IMR-90 (cell line): ENCODE data around the gene NNAT. TPM values are rescaled to one million over a fixed set of nuclear protein-coding genes. Genes with fewer than 3 reads are reported as not detected.

Source experiments
- ATAC-seq: fragments of 200-7000 bp; cut with Tn5 transposase; 2 replicates; pipeline ENCODE4 v1.9.1; 2020; ENCODE audit warnings: low read depth, mild to moderate bottlenecking, moderate library complexity
- BruUV-seq: library from RNA; stranded (reverse); fragments of 400-500 nt; replicated peaks from 2 replicates; lab custom pipeline; 2021; lab: Mats Ljungman, UMichigan
- CTCF ChIA-PET: fragments of 300-600 bp; formaldehyde crosslinking; extraction: SDS; loops from one replicate; lab custom pipeline; 2021; ENCODE audit warnings: antibody characterized with exemption; lab: Yijun Ruan, JAX
- POLR2A ChIA-PET: fragments of 300-600 bp; sonication (Branson Sonifier 250); formaldehyde crosslinking; loops from one replicate; lab custom pipeline; 2022; ENCODE audit warnings: antibody characterized with exemption; ENCODE audit not compliant: unreplicated experiment; lab: Charles Lee
- DNase-seq: peaks from one replicate; pipeline ENCODE4 v3.0.0; 2013
- H2AFZ ChIP-seq: replicated peaks from 2 replicates; pipeline ENCODE3; 2013; ENCODE audit warnings: low read length, mild to moderate bottlenecking; ENCODE audit not compliant: poor library complexity
- H2AK5ac ChIP-seq: 2 replicates; pipeline ENCODE4 v1.6.1; 2013; ENCODE audit warnings: low read depth, low read length, inconsistent platforms
- H2AK9ac ChIP-seq: replicated peaks from 2 replicates; pipeline ENCODE3; 2013; ENCODE audit warnings: mild to moderate bottlenecking, low read depth, low read length, moderate library complexity; ENCODE audit not compliant: poor library complexity
- H2BK120ac ChIP-seq: 2 replicates; pipeline ENCODE4 v1.6.1; 2013; ENCODE audit warnings: low read depth, low read length, inconsistent platforms
- H2BK15ac ChIP-seq: 3 replicates; pipeline ENCODE4 v1.6.1; 2013; ENCODE audit warnings: low read depth, low read length, inconsistent platforms
- H2BK20ac ChIP-seq: 2 replicates; pipeline ENCODE4 v1.6.1; 2013; ENCODE audit warnings: low read depth, mild to moderate bottlenecking, inconsistent platforms, low read length, moderate library complexity
- H2BK5ac ChIP-seq: 2 replicates; pipeline ENCODE4 v1.6.1; 2013; ENCODE audit warnings: mild to moderate bottlenecking, low read depth, low read length, inconsistent platforms; ENCODE audit not compliant: poor library complexity, severe bottlenecking
- H3K14ac ChIP-seq: replicated peaks from 2 replicates; pipeline ENCODE4 v1.6.1; 2013; ENCODE audit warnings: low read depth, low read length, inconsistent platforms
- H3K18ac ChIP-seq: 2 replicates; pipeline ENCODE4 v1.6.1; 2013; ENCODE audit warnings: low read depth, low read length, control low read depth
- H3K23ac ChIP-seq: 2 replicates; pipeline ENCODE4 v1.6.1; 2013; ENCODE audit warnings: low read depth, low read length, inconsistent platforms
- H3K27ac ChIP-seq: 2 replicates; pipeline ENCODE4 v1.5.1; 2013; ENCODE audit warnings: mild to moderate bottlenecking, control low read depth, low read length; ENCODE audit not compliant: insufficient read depth
- H3K27me3 ChIP-seq: 2 replicates; pipeline ENCODE4 v1.6.1; 2013; ENCODE audit warnings: low read length; ENCODE audit not compliant: control insufficient read depth, insufficient read depth
- H3K36me3 ChIP-seq: 2 replicates; pipeline ENCODE4 v1.6.1; 2013; ENCODE audit warnings: low read length, mixed read lengths; ENCODE audit not compliant: control insufficient read depth, insufficient read depth
- H3K4ac ChIP-seq: 2 replicates; pipeline ENCODE4 v1.6.1; 2013; ENCODE audit warnings: low read depth, low read length, inconsistent platforms
- H3K4me1 ChIP-seq: 2 replicates; pipeline ENCODE4 v1.6.1; 2013; ENCODE audit warnings: low read length, mixed read lengths; ENCODE audit not compliant: control insufficient read depth, insufficient read depth
- H3K4me2 ChIP-seq: 2 replicates; pipeline ENCODE4 v1.6.1; 2013; ENCODE audit warnings: low read depth, mild to moderate bottlenecking, control low read depth, low read length, moderate library complexity
- H3K4me3 ChIP-seq: 2 replicates; pipeline ENCODE4 v1.5.1; 2013; ENCODE audit warnings: low read depth, mild to moderate bottlenecking, control low read depth, low read length, moderate library complexity; ENCODE audit not compliant: insufficient read depth
- H3K56ac ChIP-seq: 2 replicates; pipeline ENCODE4 v1.6.1; 2013; ENCODE audit warnings: low read length, inconsistent platforms; ENCODE audit not compliant: insufficient read depth; ENCODE audit errors: extremely low read depth
- H3K79me1 ChIP-seq, 2 experiments: 2 replicates each; pipeline ENCODE4 v1.6.1; 2013; ENCODE audit warnings: low read length in 2 of 2, inconsistent platforms in 1 of 2, low read depth in 1 of 2
- H3K9ac ChIP-seq: 2 replicates; pipeline ENCODE4 v1.6.1; 2013; ENCODE audit warnings: low read depth, low read length, control low read depth
- H3K9me1 ChIP-seq: 2 replicates; pipeline ENCODE4 v1.6.1; 2013; ENCODE audit warnings: low read length, inconsistent platforms; ENCODE audit not compliant: insufficient read depth
- H3K9me3 ChIP-seq: 2 replicates; pipeline ENCODE4 v1.6.1; 2013; ENCODE audit warnings: low read length; ENCODE audit not compliant: control insufficient read depth, insufficient read depth
- H4K20me1 ChIP-seq: 2 replicates; pipeline ENCODE4 v1.6.1; 2013; ENCODE audit warnings: low read length, inconsistent platforms; ENCODE audit not compliant: insufficient read depth
- H4K5ac ChIP-seq: 2 replicates; pipeline ENCODE4 v1.6.1; 2013; ENCODE audit warnings: mild to moderate bottlenecking, low read depth, low read length, control low read depth
- H4K8ac ChIP-seq, 2 experiments: 2 replicates each; pipeline ENCODE4 v1.6.1; 2013; ENCODE audit warnings: low read depth in 2 of 2, low read length in 2 of 2, control low read depth in 1 of 2, inconsistent platforms in 1 of 2
- H4K91ac ChIP-seq: 2 replicates; pipeline ENCODE4 v1.6.1; 2013; ENCODE audit warnings: low read depth, low read length, inconsistent platforms; ENCODE audit not compliant: insufficient read depth
- CHD1 ChIP-seq: IDR thresholded peaks from 2 replicates; pipeline ENCODE4 v1.6.1; 2012; ENCODE audit warnings: low read depth, low read length, improper control_type of control experiment
- MAFK ChIP-seq: IDR thresholded peaks from 2 replicates; pipeline ENCODE4 v1.6.1; 2012; ENCODE audit warnings: low read depth, low read length, improper control_type of control experiment
- WGBS, 2 experiments: methylation state at CpG; one replicate each; pipeline versions ENCODE4 v1.1.5 to v1.1.7; 2013; ENCODE audit warnings: missing lambda C conversion rate in 2 of 2; ENCODE audit not compliant: insufficient read length in 1 of 2; ENCODE audit errors: extremely low coverage in 2 of 2; 5-methylcytosine and 5-hydroxymethylcytosine counted together
- dilution Hi-C: fragments of 300-500 bp; cut with HindIII; formaldehyde crosslinking; loops from one replicate; pipeline ENCODE4 v1.14.3; 2018; ENCODE audit warnings: low sequenced_read_pairs; ENCODE audit not compliant: unreplicated experiment
- in situ Hi-C: fragments of 300-500 bp; cut with MboI; formaldehyde crosslinking; loops from 3 replicates; pipeline ENCODE4 v1.14.3; 2019; ENCODE audit warnings: low sequenced_read_pairs, inconsistent platforms, mixed read lengths
- intact Hi-C: fragments of 100-400 bp; cut with micrococcal nuclease; formaldehyde crosslinking; loops from 2 replicates; pipeline ENCODE4 v1.10.0; 2022
- polyA plus RNA-seq, 3 experiments: library from polyadenylated mRNA; depleted of rRNA; stranded (reverse); fragments of >200 nt; gene quantifications; 2 replicates each; pipeline ENCODE4 v1.2.3, GENCODE V29; 2012; ENCODE audit warnings: low replicate concordance in 1 of 3
- total RNA-seq: library from RNA; depleted of rRNA; stranded (reverse); fragments of >200 nt; gene quantifications from 2 replicates; pipeline ENCODE4 v1.2.3, GENCODE V29; 2012
- TF ChIP-seq, protein P1 (sequence below): fragments of 150-350 bp; IDR thresholded peaks from 2 replicates; pipeline ENCODE4 v1.6.1; 2016; ENCODE audit warnings: low read depth, mild to moderate bottlenecking, low read length, moderate library complexity, borderline replicate concordance

The NNAT gene
- total and polyA plus RNA-seq, 2 of the 4 experiments (the other 2 are of a cell fraction), result 2.0 to 6.5 TPM

DNA sequence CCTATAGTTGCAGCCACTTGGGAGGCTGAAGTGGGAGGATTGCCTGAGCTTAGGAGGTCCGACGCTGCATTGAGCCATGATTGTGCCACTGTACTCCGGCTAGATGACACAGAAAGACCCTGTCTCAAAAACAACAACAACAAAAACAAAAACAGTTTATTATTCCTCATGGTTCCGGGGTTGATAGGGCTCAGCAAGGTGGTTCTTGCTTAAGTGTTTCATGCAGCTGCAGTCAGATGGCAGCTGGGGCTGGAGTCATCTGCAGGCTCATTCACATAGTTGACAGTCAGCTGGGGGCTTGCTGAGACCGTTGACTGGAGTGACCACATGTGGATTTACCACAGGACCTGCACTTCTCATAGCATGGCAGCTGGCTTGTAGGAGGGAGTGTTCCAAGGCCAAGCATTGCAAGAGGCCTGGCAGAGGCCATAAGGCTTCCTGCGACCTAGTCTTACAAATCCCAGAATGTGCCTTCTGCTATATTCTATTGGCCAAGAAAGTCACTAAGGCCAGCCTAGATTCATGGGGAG is 28.9 kb upstream of the NNAT start:
- Histone ChIP-seq H3K56ac (no peak overlapping the region), H2BK20ac (no peak overlapping the region), H2BK5ac (no peak overlapping the region), H3K4me1 (no peaks in the 10 kb centered on the region), H4K5ac (no peak overlapping the region), H3K36me3 (no peaks in the 10 kb centered on the region; the same call in none of the 2 replicates), H2BK120ac (no peak overlapping the region), H3K14ac (no peak overlapping the region), H4K8ac (no peak overlapping the region), H3K9me1 (no peaks in the 10 kb centered on the region), H4K20me1 (0 out of 2 replicates have a peak, but pooled peaks cover 4% of the 10 kb centered on the region), H2AK5ac (no peak overlapping the region), H2BK15ac (no peak overlapping the region), H3K79me1 (no peaks in the 10 kb centered on the region; a peak in 1 of 4 replicates), H2AFZ (no peak overlapping the region), H3K9ac (no peak overlapping the region), H2AK9ac (no peak overlapping the region), H3K4ac (no peak overlapping the region), H3K18ac (no peak overlapping the region), H3K4me3 (no peak overlapping the region), H3K4me2 (no peak overlapping the region), H4K91ac (no peak overlapping the region), H3K23ac (no peak overlapping the region), H3K9me3 (no peaks in the 10 kb centered on the region), H3K27ac (no peak overlapping the region), H3K27me3 (peaks cover 6% of the 10 kb centered on the region)
- intact Hi-C loops, result no loop called here
- DNase-seq (no peak), ATAC-seq (no peak)
- WGBS, 2 experiments, result no CpG with 5 or more reads among the region's 6 CpGs
- CTCF ChIA-PET, result no interaction called here
- in situ Hi-C loops, result no loop called here
- TF ChIP-seq CHD1 (no peak), MAFK (no peak)
- TF ChIP-seq, protein P1, sequence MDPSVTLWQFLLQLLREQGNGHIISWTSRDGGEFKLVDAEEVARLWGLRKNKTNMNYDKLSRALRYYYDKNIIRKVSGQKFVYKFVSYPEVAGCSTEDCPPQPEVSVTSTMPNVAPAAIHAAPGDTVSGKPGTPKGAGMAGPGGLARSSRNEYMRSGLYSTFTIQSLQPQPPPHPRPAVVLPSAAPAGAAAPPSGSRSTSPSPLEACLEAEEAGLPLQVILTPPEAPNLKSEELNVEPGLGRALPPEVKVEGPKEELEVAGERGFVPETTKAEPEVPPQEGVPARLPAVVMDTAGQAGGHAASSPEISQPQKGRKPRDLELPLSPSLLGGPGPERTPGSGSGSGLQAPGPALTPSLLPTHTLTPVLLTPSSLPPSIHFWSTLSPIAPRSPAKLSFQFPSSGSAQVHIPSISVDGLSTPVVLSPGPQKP, result no peak
- POLR2A ChIA-PET, result no interaction called here
- dilution Hi-C loops, result no loop called here
- BruUV-seq, result no TSS peak
